HTR-8/SVneo (cell line): ENCODE measurements around the gene GNB4.

Experiments
- DNase-seq: peaks from one replicate; pipeline ENCODE4 v3.0.0; 2011; ENCODE audit warnings: low spot score, mixed read lengths; ENCODE audit not compliant: insufficient read length
- FAIRE-seq: peaks from 2 replicates; lab custom pipeline; 2011; peaks lifted over from hg19 to GRCh38; lab: Jason Lieb, UNC

GNB4 gene

DNA sequence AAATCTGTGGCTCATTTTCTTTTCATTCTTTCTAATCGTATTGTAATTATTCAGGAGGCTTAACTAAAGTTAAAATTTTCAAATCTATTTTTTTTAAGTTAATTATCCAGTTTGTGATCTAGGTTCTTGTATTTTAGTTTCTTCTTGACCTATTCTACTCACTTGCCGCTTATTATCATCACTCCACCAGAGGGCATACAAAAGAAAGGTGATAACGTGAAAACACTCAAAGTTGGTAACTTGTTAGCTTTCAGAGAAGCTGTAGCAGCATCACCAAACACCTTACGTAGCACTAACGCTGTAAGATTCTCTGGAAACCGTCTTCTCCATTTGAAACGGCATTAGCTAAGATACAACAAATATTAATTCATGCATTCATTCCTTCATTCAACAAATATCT is 4.8 kb downstream of the GNB4 start:
- DNase-seq (peak; percentile 26), FAIRE-seq (no peak)

DNA sequence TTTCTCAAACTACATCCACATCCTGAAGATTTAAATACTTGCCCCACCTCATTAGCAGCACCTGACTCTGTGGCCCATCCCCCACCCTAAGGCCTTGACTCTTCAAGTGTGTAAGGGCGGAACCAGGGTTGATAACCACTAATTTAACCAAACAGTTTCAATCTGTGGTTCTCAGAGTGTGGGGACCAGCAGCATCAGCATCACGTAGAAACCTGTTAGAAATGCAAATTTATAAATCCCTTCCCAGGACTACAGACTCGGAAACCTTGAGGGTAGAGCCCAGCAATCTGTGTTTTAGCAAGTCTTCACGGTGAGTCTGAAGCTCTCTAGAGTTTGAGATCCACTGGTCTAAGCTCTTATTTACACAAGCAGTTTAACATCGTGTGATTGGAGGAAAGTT is 12.4 kb downstream of the GNB4 start:
- DNase-seq: no peak
- FAIRE-seq: no peak

DNA sequence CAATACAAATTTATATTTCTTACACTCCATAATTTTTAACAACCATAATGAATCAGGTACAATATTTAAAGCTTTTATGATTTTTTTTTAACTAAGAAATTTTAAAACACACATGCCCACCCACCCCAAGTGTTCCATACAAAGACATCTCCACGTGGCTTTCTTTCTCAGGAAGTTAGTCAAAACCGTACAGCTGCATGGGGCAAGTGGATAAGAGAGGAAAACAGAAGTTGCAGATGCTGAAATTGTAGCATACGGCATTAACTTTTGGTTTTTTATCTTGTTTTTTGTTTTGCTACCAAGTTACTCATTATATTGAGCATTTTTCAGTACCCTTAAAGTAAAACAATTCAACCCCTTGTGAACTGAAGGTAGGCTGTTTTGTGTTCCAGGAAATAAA is 14.8 kb downstream of the GNB4 start:
- DNase-seq (no peak), FAIRE-seq (no peak)

DNA sequence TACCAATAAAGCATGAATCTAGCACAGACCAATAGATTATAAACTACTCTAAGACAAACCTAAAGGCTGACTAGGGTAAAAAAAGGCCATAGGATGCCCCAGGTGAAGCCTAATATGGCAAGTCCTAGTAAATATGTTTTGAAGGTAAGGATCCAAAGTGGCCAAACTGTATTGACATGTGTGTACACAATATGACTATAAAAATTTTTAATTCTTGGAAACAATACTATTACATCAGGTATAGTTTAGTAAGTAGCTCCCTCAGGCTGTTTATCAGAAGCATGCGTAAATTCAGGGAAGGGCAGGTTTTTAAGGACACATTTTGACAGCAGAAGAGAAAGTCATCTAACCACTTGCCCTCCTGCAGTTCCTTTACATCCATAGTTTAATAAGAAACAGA is 18.8 kb downstream of the GNB4 start:
- FAIRE-seq: no peak
- DNase-seq: no peak

DNA sequence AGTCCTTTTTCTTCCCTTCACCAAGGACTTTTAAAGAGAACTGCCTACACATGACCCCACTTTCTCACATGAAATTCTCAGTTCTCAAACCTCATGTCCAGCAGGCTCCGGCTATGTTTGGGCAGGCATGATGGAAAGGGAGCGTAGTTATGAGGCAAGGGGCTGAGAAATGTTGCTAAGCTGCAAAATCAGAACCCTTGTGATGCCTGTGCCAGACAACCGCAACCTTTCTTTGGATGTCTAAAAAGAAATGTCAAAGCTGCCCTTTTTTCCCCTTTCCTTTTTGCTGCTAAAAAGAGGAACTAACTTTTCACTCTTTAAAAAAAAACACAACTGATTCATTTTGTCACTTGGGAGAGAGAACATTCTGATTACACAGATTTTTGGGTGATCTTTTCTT is 19.2 kb downstream of the GNB4 start:
- DNase-seq (no peak), FAIRE-seq (no peak)

DNA sequence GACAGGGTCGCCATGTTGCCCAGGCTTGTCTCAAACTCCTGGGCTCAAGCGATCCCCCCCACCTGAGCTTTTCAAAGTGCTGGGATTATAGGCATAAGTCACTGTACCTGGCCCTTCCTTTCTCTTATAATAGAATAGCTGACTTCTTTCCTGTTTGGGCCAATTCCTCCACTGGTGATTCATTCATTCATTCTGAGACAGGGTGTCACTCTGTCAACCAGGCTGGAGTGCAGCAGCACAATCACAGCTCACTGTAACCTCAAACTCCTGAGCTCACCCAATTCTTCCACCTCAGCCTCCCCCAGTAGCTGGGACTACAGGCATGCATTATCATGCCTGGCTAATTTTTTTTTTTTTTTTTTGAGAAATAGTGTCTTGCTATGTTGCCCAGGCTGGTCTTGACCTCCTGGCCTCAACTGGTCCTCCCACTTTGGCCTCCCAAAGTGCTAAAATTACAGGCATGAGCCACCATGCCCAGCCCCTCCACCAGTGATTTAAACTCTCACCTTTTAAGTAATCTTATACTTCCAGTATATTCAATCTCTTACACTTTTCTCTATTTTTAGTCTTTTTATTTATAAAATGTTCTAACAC is 20.9 kb downstream of the GNB4 start:
- DNase-seq (no peak), FAIRE-seq (no peak)

DNA sequence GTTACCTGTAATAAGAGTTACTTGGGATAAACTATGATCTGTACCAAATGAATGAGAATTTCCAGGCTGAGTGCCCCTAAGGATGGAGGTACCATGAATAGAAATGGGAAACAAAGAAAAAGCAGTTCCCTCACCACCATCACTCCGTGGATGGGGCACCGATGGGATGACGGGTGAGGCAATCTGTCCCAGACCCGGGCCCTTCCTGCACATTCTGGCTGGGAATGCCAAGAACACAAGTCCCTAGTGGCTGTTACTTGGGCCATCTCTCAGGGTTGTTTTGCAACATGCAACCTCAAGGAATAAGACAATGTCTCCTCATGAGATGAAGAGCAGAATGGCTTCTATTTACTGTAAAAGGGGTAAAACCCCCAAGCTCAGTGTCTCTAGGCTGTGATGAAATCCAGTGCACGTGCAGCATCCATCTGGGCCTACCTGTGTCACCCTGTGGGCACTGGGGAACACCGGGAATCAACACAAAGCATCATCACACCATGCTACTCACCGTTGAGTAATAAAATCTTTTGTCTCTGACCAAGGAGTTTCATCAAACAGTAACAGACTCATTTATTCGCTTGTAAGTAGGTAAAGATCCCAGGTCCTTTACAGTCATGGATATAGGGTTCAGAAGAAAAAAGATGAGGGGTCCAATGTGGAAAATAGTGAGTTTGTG is 22.3 kb downstream of the GNB4 start:
- no peak for DNase-seq
- no peak for FAIRE-seq

DNA sequence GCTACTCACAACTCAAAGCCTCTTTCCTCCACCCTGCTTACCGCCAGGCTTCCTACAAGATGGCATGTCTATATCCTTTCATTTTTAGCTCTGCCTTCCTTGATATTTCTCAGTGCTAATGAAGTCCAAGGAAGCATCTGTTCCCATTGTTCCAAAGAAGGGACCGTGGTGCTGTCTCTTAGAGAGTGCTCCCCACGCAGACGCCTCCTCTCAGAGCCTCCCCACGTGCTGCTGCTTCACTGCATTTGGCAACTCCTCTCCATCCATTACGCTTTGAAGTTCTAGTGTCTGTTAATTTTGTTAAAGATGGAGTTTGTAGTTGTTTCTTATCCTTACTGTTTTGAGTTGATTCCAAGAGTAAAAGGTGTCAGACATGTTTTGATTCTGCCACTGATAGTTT is 26.2 kb downstream of the GNB4 start:
- no peak for FAIRE-seq
- no peak for DNase-seq

DNA sequence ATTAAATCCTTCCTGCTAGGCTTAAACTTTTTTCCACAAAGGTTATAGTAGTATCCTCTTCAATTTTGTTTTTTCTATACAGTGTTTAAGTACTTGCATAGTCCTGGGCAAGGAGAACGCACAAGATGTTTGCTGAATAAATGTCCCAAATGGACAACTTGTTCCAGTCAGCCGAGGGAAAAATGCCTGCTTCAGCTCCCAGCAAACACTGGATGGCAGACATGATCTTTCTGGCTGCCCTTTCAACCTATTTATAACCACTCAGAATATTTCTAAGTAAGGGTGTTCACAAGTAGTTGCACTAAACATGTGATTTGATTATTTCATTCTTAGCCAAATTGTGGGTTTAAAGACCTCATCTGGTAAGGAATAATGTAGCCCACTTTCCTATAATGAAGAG is 29.8 kb downstream of the GNB4 start:
- no peak for DNase-seq

DNA sequence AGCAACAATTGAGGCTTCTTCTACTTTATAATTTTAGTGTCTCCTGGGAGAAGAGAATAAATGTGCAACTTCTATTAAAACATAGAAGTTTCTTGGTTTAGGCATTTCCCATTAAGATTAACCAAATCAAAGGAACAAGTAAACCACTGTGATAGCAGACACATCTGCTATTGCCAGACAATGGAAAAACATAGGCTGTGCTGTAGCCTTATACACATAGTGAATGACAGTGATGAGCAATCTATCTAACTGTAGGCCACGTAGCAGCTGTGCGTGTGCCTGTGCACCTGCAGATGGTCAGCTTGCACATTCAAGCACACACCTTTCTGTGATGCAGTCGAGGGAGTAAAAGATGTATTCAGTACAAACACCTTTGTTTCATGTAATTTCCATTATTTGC is 32.7 kb downstream of the GNB4 start:
- FAIRE-seq: no peak
- no peak for DNase-seq

More for the DNA sequence above, 29.8 kb downstream of the GNB4 start:
- FAIRE-seq: no peak

DNA sequence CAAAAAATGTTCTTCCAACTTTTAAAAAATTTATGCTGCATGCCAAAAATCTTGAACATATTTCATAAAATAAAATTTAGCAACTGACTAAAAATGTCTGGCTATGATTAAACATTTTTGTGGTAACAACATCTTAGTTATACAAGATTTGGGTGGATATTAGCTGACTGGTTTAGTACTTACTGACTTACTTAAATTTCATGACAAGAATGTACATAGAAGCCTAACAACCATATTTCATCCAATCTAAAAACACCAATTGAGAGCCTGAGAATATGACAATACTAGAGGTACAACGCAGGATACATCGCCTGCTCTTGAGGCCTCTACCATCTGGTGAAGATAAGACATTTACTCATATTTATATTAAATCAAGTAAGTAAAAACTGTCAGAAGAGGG is 34.6 kb downstream of the GNB4 start:
- FAIRE-seq (no peak), DNase-seq (no peak)

DNA sequence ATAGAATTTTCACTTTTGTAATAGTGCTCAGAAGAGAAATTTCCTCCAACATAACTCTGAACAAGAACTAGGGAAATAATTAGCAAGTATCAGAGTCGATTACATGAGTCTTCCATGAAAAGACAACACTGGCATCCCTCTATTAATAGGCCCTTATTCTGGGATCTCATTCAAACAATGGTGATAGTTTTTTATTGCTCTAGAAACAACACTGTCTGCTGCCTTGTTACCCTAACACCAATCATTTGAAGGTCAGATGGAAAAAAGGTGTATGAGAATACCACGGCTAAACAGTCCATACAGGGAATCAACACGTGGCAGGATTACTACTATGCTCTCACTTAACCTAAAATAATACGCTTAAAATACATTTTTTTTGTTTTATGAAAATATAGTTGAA is 35.9 kb downstream of the GNB4 start:
- DNase-seq: no peak
- FAIRE-seq: no peak

DNA sequence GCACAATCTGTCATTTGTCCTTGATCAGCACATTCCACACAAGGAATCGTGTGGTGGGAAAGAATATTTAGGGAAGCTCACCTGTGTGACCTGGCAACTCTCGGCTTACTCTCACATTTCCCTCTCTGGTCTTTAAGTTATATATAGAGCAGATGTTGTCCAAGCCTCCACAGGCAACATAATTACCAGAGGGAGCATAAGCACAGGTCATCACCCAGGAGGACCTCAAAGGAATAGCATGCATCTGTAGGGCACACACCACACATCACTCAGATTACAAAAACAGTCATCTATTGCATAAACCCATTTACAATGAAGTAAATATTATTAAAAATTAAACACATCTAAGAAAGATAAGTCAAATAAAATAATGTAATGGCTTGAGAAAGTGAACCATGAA is 36.5 kb downstream of the GNB4 start:
- FAIRE-seq (no peak), DNase-seq (no peak)

DNA sequence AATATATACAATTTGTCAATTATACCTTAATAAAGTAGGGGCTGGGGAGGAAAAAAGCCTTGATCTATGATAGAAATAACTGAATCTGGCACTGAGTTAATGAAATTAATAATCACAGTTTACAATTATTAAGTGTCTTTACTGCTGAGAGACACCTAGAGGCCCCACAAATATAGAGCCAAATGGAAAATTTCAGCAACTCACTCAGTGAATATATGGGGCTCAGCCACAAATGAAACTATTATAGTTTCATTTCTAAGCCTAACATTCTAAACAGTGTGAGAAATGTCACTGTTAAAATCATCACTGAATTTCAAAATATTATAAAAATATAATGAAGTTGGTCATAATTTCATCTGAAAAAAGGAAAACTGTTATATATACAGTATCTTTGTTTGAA is 40.3 kb downstream of the GNB4 start:
- DNase-seq (no peak), FAIRE-seq (no peak)

DNA sequence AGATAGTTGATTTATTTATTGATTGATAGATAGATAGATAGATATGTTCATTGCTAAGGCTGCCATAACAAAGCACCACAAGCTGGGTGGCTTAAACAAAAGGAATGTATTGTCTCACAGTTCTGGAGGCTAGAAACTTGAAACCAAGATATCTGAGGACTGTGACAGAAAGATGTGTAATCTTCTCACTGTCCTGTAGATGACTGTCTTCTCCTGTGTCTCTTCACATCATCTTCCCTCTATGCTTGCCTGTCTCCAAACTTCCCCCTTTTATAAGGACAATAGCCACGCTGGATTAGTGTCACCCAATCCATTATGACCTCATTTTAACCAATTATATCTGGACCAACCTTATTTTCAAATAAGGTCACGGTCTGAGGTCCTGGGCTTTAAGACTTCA is 40.9 kb downstream of the GNB4 start:
- peak; percentile 20 for FAIRE-seq
- DNase-seq: peak; percentile 9

DNA sequence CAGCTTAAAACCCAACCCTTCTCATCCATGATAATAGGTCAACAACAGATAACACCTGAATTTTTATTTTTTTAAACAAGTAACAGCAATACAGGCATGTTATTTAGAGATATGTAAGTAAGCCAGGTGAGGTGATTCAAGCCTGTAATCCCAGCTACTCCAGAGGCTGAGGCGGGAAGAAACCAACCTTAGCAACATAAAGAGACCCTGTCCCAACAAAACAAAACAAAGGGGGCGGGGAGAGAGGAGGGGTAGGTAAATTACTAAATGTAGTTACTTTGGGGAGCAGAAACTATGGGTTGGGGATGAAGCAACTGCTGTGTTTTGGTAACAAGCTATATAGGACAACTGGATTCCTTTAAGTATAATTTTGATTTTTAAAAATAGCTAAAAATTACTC is 47.0 kb downstream of the GNB4 start:
- FAIRE-seq (no peak), DNase-seq (no peak)

DNA sequence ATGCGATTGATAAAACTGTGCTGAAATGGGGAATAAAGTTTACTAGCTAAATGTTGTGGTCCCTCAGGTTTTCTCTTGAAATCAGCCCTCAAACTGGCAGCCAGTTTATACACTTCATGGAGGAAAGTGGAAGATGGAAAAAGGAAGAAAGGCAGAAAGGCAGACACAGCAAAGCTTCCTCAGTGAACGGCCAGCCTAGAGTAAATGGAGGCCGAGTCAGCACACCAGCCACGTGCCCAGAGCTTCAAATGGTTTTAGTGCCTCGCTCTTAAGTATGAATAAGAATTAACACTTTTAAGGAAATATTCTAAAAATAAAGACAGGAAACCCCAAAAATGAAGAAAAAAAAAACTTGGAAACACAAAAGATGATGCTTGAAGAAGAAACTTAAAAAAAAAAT is 48.3 kb downstream of the GNB4 start:
- no peak for DNase-seq
- no peak for FAIRE-seq

DNA sequence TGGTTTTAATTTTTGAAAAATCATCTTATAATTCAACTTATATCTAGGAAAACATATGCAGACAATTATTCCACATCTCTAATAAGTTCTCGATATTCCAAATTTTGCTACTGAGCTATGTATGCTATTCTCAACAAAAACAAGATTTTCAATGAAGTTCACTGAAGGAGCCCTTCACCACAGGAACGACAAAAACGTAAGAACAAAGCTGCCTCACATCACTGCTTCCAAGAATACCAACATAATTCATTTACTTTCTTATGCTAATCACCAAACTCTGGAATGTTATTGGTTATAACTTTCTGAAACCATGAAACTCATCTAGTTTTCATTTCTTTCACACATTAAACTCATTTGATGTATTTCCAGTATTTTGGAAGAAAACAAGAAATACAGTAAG is 49.7 kb downstream of the GNB4 start:
- FAIRE-seq (no peak), DNase-seq (no peak)

DNA sequence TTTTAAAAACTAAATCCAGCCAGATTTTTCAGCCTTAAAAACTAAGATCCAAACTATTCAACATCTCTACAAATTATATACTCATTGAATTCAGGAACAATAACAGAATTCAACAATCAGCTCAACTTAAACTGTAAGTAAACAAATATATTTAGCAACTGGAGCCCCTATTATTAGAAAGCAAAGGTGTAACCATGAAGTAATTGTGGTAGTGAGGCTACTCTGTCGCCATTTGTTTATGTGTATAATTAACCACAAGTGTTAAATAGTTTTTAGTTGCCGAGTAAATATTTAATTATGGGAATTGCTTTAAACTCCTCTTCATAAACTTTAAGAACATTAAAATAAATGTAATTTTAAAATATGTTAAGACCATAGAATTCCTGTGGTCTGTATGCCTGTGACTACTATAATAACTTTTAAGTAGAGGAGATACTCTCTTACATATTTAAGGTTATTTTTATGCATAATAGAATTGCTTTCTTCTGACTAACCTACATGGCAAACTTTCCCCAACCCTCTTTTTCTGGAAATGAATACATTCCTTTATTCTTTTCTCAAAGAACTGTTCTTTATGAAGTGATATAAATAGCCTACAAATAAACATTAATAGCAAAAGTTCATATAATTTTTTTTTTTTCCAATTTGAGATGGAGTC is 52.6 kb downstream of the GNB4 start:
- FAIRE-seq (no peak), DNase-seq (no peak)

DNA sequence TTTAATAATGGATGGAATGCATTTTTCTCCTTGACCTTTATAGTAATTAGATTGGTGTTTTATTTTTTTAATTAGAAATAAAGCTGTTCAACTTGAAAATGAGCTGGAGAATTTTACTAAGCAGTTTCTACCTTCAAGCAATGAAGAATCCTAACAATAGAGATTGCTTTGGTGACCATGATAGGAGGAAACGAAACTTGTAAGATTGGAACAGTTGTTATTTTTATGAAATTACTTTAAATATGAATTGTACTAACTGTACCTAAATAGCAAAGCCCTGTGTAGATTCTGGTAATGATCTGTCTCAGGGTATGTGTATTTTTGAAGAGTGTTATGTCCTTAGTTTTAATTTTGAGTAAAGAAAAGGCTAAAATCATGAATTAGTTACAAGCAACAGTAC is 59.4 kb downstream of the GNB4 start:
- no peak for DNase-seq
- no peak for FAIRE-seq

DNA sequence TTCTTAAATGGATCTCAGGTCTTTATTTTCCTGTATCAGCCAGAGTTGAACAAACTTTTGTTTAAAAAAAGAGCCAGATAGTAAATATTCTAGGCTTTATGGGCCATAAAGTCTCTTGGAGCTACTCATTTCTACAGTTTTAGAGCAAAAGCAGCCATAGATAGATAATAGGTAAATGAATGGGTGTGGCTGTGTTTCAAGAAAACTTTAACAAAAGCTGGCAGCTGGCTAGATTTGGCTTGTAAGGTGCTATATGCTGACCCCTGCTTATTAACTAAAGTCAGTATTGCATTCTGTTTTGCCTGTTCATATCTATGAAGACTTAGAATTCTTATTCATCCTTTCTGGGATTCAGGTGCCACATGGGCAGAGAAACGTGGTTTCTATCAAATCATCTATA is 74.8 kb downstream of the GNB4 start:
- DNase-seq (no peak), FAIRE-seq (no peak)
